Left cardiac atrium (tissue), 4 donors: ENCODE measurements around the gene PMS1. TPM values are rescaled to one million over a fixed set of nuclear protein-coding genes. Genes with fewer than 3 reads are reported as not detected.

ENCODE experiments used
- ATAC-seq, 2 donors: fragments of 200-7000 bp; cut with Tn5 transposase; one replicate each; pipeline ENCODE4 v1.9.1; 2020; ENCODE audit warnings: mild to moderate bottlenecking in 2 of 2, moderate library complexity in 2 of 2
- DNase-seq: peaks from one replicate; pipeline ENCODE4 v3.0.0-alpha.2; 2020
- intact Hi-C, 2 donors: fragments of 100-400 bp; cut with DNase I; formaldehyde crosslinking; loops; one replicate each; pipeline versions ENCODE4 v1.14.1 to v1.15.1; 2022 to 2023
- total RNA-seq, 2 donors: library from RNA; stranded (reverse); fragmentation: NEBNext Ultra II Directional; extraction: Animal tissue kit (Norgen Biotek cat#: 25700); gene quantifications; one replicate each; pipeline ENCODE4 v1.2.1, GENCODE V29; 2021
- donor health status: DM: no; HTN: yes; CAD: no.
- donor health status: DM: no; HTN: yes; CAD: no; lungs with severe emphysema.
- donor health status: DM: yes; HTN: yes; CAD: no.
- donor health status: Dilated cardiomyopathy.

PMS1 gene
- total RNA-seq, 2 donors from 2014 or later: 13.8 to 14.9 TPM

- intact Hi-C loops: no loop called here
- DNase-seq (no peak), ATAC-seq (no peak)
Measured at GRCh38 chr2:189900726-189901125, 116.5 kb downstream of the PMS1 start.

GRCh38 chr2:189901664-189902063 is 117.4 kb downstream of the PMS1 start:
- DNase-seq: no peak
- intact Hi-C loops: no loop called here
- ATAC-seq: no peak

DNA sequence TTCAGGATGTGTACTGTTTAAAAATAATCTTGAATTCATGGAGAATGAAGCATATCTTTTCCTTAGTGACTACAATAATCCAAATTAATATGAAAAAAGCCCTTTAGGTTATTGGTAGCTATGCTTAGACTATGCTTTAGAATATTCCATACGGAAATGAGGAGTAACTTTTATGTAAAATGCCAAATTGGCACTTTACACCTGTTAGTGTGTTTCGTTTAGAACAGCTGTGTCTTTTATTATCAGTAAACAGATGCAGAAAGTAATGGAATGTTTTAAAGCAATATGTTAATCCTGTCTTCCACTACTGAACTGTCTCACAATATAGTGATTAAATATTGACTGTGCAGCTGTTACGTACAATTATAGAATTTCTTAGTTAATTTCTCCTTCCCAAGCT is 129.6 kb downstream of the PMS1 start:
- DNase-seq (no peak), ATAC-seq (no peak)
- intact Hi-C loops: no loop called here

DNA sequence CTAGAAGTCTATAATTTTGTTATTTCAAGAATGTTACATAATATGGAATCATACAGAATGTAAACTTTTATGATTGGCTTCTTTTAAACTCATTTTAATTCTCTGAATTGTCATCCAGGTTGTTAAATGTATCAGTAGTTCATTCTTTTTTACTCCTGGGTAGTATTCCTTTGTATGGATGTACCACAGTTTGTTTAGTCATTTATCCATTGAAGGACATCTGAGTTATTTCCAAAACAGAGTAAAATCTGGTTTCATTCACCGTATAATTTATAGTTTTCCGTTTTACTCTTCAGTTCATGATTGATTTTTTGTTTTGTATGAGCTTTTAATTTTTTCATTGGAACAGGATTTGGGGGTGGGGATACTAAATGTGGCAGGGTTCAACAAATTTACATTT is 132.4 kb downstream of the PMS1 start:
- ATAC-seq: no peak

More for the DNA sequence above, 132.4 kb downstream of the PMS1 start:
- no peak for DNase-seq
- intact Hi-C loops: no loop called here

Other genes starting within 250 kb of the PMS1 start
- gene SLC40A1, start 203.7 kb upstream of the PMS1 start, total RNA-seq: 10 to 100 TPM; 39.1 to 79.3 TPM
- gene ASNSD1, start 123.0 kb upstream of the PMS1 start, total RNA-seq: 10 to 100 TPM; 28.1 to 29.9 TPM
- 1 to 10 TPM; 7.7 to 9.2 TPM for gene ANKAR, start 109.8 kb upstream of the PMS1 start, total RNA-seq
- gene OSGEPL1, start 21.7 kb upstream of the PMS1 start, total RNA-seq: 1 to 10 TPM; 5.2 to 9.2 TPM
- 10 to 100 TPM; 29.7 to 40.2 TPM for gene ORMDL1, start 111 bp upstream of the PMS1 start, total RNA-seq